HUES6 (cell line): Measurements from ENCODE around the gene CILP.

ENCODE experiments used
- H3K27ac ChIP-seq: 2 replicates; pipeline ENCODE4 v1.7.0; 2013; ENCODE audit warnings: low read depth, mild to moderate bottlenecking, low read length, inconsistent platforms
- H3K27me3 ChIP-seq: 2 replicates; pipeline ENCODE4 v1.6.1; 2013; ENCODE audit warnings: low read length; ENCODE audit not compliant: control insufficient read depth, insufficient read depth
- H3K36me3 ChIP-seq: 2 replicates; pipeline ENCODE4 v1.6.1; 2013; ENCODE audit warnings: low read length; ENCODE audit not compliant: control insufficient read depth, insufficient read depth
- H3K4me1 ChIP-seq: 2 replicates; pipeline ENCODE4 v1.6.1; 2013; ENCODE audit warnings: low read length; ENCODE audit not compliant: control insufficient read depth, insufficient read depth
- H3K4me3 ChIP-seq: 2 replicates; pipeline ENCODE4 v1.5.1; 2013; ENCODE audit warnings: low read depth, low read length
- H3K9ac ChIP-seq: one replicate; pipeline ENCODE4 v1.6.1; 2013; ENCODE audit warnings: mild to moderate bottlenecking, low read length
- H3K9me3 ChIP-seq: 2 replicates; pipeline ENCODE4 v1.6.1; 2013; ENCODE audit warnings: low read depth, low read length; ENCODE audit not compliant: control insufficient read depth, insufficient read depth

Gene CILP

DNA sequence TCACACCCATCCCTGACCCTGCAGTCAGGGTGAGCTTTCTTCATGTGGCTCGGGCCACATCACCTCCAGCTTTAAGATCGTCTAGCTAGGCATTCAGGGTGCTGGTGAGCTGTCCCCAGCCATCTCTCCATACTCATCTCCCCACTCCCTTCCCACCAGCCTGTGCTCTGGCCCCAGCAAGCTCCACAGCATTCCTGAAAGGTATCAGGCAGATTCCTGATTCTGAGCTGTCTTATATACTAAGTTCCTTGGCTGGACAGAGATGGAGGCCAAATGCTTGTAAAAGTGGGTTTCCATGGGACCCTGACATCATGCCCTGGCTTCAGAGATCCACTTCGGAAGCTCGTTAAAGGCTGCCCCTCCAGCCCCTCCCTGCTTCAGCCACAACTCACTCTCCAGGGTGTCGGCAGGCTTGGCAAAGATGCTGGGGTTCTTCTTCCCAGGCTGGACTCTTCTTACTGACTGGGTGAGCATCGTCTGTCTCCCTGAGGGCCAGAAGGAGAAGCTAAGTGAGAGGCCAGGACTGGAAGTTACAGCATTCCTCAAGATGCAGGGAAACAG, 3.9 kb downstream of the CILP start:
- no peak overlapping the region for H3K4me3 ChIP-seq
- no peaks in the 10 kb centered on the region for H3K27me3 ChIP-seq
- peaks cover 5% of the 10 kb centered on the region; the same call in 1 of the 2 replicates for H3K4me1 ChIP-seq
- H3K36me3 ChIP-seq, result no peaks in the 10 kb centered on the region
- H3K27ac ChIP-seq, result no peak overlapping the region
- H3K9ac ChIP-seq, result no peak overlapping the region
- no peaks in the 10 kb centered on the region for H3K9me3 ChIP-seq

DNA sequence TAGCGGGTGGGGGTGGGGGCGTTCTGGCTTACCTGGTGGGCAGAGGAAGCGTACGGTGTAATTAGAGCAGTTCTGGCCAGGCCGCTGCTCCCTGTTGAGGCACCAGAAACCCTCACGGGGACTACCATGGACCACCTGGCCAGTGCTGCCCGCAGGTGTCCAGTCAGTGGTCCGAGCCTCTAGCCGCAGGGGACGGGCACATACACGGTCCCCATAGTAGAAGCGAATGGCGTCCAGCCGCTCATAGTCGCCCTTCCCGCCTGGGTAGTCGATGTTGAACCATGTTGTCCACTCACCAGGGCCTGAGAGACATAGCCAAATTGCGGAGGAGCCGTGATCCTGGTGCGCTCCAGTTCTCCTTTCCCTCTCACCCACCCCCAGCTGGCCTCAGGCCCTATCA, 4.5 kb downstream of the CILP start:
- H3K9me3 ChIP-seq, result no peaks in the 10 kb centered on the region
- no peak overlapping the region for H3K4me3 ChIP-seq
- H3K27me3 ChIP-seq, result no peaks in the 10 kb centered on the region
- H3K4me1 ChIP-seq, result peaks cover 4% of the 10 kb centered on the region; the same call in 1 of the 2 replicates
- no peaks in the 10 kb centered on the region for H3K36me3 ChIP-seq
- H3K27ac ChIP-seq, result no peak overlapping the region
- H3K9ac ChIP-seq, result no peak overlapping the region

DNA sequence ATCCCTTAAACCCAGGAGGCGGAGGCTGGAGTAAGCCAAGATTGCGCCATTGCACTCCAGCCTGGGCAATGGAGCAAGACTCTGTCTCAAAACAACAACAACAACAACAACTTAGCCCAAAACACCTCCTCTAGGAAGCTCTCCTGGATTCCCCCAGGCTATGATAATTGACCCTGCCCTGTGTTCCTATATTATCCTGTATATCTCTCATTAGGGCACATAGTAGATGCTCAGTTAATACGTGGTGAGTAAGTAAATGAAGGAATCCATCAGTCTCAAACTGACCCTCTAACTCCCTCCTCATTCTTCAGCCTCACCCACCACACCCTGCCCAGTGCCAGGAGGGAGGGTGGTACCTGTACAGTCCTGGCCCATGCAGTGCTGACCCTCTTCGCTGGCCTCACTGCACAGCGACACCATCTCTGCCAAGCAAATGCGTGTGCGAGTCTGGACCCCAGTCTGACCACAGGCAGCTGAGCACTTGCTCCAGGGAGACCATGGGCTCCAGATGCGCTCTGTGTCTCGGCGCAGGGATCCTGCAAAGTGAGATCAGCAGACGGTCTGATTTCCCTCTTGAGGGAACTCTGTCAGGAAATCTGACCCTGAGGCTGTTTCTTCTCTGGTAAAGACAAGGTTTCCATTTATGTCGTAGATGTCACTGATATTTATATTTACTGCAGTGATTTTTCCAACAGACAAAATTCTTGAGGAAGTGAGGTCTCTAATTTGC, 6.2 kb downstream of the CILP start:
- Histone ChIP-seq H3K4me3 (no peak overlapping the region), H3K27me3 (no peaks in the 10 kb centered on the region), H3K9ac (no peak overlapping the region), H3K9me3 (no peaks in the 10 kb centered on the region), H3K4me1 (no peaks in the 10 kb centered on the region; the same call in 1 of the 2 replicates), H3K36me3 (no peaks in the 10 kb centered on the region), H3K27ac (no peak overlapping the region)

DNA sequence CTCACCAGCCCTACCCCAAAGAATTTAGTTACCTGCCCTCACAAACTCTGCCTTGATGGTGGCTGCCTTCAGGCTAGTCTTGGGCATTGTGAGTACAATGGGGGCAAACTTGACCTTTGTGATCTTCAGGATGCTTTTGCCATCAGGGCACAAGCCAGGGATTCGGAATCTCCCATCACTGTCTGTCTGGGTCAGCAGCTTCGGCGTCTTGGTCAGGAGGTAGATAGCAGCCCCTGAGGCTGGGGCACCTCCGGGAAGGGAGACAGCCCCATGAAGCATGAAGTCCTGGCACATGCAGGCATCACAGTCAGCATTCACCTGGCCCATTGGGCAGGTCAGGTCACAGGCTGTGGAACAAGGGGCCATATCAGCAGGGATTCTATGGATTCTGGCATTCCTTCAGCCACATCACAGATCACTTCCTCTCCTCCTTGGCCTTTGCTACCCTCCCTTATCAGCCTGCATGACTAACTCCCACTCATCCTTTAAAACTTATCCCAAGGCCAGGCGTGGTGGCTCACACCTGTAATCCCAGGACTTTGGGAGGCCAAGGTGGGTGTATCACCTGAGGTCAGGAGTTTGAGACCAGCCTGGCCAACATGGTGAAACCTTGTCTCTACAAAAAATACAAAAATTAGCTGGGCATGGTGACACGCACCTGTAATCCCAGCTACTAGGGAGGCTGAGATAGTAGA, 6.9 kb downstream of the CILP start:
- Histone ChIP-seq H3K9ac (no peak overlapping the region), H3K9me3 (no peaks in the 10 kb centered on the region), H3K27me3 (no peaks in the 10 kb centered on the region), H3K27ac (no peak overlapping the region), H3K4me1 (no peaks in the 10 kb centered on the region; the same call in 1 of the 2 replicates), H3K4me3 (no peak overlapping the region), H3K36me3 (no peaks in the 10 kb centered on the region)

DNA sequence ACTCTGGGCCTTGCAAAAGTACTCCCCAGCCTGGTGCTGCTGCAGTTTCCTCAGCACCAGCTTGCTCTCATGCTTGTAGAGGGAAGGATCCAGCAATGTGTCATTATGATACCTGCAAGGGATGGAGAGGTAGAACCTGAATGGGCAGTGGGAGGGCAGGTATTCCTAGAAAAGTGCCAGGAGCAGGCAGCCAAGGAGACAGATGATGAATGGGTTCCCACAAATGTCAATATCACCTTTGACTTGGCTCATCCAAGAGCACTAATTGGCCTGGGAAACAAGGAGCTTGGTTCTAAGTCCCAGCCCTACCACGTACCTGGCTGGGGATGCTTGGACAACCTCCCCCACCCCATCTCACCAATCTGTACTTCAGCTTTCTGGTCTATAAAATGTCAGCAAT, 9.4 kb downstream of the CILP start:
- no peak overlapping the region for H3K4me3 ChIP-seq

DNA sequence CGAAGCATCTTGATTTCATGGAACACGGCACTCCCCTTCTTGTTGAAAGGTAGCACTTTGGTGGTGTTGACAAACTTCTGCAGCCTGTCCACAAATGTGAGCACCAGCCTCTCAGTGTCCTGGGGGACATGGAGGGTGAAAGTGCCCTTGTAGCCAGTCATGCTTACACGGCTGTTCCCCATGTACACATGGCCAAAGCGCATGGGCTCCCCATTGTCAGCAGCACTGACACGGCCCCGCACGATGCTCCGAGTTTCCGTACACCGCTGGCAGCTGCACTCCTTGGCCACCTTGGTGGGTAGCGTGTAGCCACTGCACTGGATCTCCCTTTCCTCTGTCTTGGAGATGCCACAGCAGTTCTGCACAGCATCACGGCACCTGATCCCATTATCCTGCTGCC, 12.7 kb downstream of the CILP start:
- H3K27me3 ChIP-seq, result no peaks in the 10 kb centered on the region
- no peak overlapping the region for H3K27ac ChIP-seq
- H3K9ac ChIP-seq, result no peak overlapping the region
- no peak overlapping the region for H3K4me3 ChIP-seq
- peaks cover 4% of the 10 kb centered on the region; the same call in 1 of the 2 replicates for H3K4me1 ChIP-seq
- H3K36me3 ChIP-seq, result no peaks in the 10 kb centered on the region
- no peaks in the 10 kb centered on the region for H3K9me3 ChIP-seq

More for the DNA sequence above, 9.4 kb downstream of the CILP start:
- no peak overlapping the region for H3K27ac ChIP-seq
- H3K36me3 ChIP-seq, result no peaks in the 10 kb centered on the region
- H3K4me1 ChIP-seq, result no peaks in the 10 kb centered on the region
- H3K9ac ChIP-seq, result no peak overlapping the region
- no peaks in the 10 kb centered on the region for H3K9me3 ChIP-seq
- no peaks in the 10 kb centered on the region for H3K27me3 ChIP-seq

DNA sequence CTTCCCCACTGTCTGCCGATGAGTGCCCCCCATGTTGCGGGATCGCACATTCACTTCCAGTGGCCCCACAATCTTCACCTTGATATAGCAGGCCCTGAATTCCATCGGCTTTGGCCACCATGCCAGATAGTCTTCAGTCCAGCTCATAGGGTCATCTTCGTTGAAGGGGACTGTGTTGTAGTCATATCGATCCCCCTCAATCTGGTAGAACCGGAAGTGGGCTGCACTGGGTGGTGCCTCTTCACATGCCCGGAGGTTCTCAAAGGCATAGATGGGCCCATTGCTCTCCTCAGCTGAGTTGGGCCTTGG, 14.0 kb downstream of the CILP start:
- Histone ChIP-seq H3K9me3 (no peaks in the 10 kb centered on the region), H3K27ac (no peak overlapping the region), H3K4me1 (peaks cover 4% of the 10 kb centered on the region; the same call in 1 of the 2 replicates), H3K27me3 (no peaks in the 10 kb centered on the region), H3K4me3 (no peak overlapping the region), H3K9ac (no peak overlapping the region), H3K36me3 (no peaks in the 10 kb centered on the region)

DNA sequence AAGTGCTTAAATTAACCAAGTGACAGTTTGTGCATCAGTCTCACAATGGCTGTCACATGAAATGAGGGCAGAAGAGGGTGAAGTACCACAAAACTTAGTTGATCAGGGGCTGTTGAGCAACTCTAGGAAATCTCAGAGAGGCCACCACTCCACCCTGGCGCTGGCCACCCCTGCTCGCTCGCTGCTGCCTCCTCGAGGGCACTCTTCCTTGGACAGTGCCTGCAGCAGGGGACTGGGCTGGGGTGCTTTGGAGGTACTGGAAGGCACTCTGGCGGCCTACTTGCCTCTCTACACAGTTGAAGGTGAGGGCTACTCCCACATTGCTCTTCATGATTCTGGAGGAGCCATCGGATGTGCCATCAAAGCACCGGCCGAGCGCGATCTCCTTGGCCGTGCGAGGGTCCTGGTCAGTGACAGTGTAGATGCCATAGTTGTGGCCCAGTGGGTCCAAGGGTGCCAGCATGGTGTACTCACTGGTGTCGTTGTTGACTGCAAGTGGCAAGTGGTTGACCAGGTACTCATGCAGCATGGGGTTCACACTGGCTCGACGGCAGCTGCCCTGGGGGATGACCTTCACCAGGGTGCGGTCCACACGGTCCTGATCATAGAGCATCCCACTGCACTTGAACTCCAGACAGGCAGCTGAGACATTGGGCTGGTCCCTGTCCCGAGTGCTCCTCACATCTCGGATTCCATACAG, 14.5 kb downstream of the CILP start:
- Histone ChIP-seq H3K4me3 (no peak overlapping the region), H3K9me3 (no peaks in the 10 kb centered on the region), H3K4me1 (peaks cover 4% of the 10 kb centered on the region; the same call in 1 of the 2 replicates), H3K27me3 (no peaks in the 10 kb centered on the region), H3K27ac (no peak overlapping the region), H3K36me3 (no peaks in the 10 kb centered on the region), H3K9ac (no peak overlapping the region)

DNA sequence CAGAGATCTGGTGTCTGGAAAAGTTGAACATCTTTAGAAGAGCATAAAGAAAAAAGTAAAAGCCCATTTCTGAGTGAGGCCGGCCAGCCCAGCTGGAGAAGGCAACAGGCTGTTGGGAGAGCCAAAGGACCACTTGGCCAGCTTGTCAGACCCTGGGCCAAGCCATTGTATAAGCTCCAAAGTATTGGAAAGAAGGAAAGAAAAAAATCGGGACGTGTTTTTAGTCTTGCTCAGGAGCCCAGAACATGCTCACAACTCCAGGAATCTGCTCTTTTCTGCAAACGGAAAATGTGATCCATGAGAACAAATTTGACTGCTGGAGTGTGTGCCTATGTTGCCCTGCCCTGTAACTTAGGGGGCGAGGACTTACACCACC, 15.7 kb downstream of the CILP start:
- no peak overlapping the region for H3K9ac ChIP-seq
- no peaks in the 10 kb centered on the region for H3K27me3 ChIP-seq
- no peaks in the 10 kb centered on the region for H3K9me3 ChIP-seq
- H3K4me1 ChIP-seq, result peaks cover 4% of the 10 kb centered on the region; the same call in 1 of the 2 replicates
- no peak overlapping the region for H3K27ac ChIP-seq
- H3K4me3 ChIP-seq, result no peak overlapping the region
- H3K36me3 ChIP-seq, result no peaks in the 10 kb centered on the region

DNA sequence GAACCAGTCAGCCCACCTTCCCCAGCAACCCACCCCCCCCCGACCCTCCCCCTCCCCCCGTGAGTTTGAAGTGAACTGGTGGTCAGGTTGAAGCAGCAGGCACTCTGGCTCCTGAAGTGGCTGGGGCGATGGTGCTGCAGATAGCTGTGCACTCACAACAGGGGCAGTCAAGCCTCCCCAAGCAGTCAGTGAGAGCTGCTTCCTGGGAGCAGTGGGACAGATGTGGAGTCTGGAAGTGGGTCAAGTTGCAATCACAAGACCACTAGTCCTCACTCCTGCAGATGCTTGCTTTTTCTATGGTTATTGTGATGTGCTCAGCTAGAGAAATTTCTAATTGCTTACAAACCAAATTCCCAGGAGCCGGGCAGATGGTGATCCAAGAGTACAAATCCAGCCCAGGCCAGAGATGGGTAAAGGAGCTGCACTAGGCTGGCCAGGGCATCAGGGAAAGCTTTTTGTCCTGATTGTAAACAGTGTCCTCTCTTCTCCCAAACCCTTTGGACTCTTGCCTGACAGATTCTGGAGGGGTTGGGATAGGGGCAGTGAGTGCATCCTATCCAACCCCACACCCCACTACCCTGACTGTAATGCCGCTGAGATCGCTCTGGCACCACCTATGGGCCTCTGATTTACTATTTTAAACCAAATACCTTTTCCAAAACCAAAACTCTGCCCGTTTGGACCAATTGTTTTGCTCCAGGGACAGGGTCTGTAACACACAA, 16.3 kb downstream of the CILP start:
- H3K27me3 ChIP-seq, result no peaks in the 10 kb centered on the region
- H3K27ac ChIP-seq, result no peak overlapping the region
- no peak overlapping the region for H3K9ac ChIP-seq
- H3K9me3 ChIP-seq, result no peaks in the 10 kb centered on the region
- H3K36me3 ChIP-seq, result no peaks in the 10 kb centered on the region
- no peak overlapping the region for H3K4me3 ChIP-seq
- peaks cover 4% of the 10 kb centered on the region; the same call in 1 of the 2 replicates for H3K4me1 ChIP-seq
